Midbrain (tissue), 1 donor: ENCODE data around the gene KRT76.

Experiments
- DNase-seq: peaks from one replicate; lab custom pipeline; 2025; lab: John Stamatoyannopoulos, UW

KRT76 gene

DNA sequence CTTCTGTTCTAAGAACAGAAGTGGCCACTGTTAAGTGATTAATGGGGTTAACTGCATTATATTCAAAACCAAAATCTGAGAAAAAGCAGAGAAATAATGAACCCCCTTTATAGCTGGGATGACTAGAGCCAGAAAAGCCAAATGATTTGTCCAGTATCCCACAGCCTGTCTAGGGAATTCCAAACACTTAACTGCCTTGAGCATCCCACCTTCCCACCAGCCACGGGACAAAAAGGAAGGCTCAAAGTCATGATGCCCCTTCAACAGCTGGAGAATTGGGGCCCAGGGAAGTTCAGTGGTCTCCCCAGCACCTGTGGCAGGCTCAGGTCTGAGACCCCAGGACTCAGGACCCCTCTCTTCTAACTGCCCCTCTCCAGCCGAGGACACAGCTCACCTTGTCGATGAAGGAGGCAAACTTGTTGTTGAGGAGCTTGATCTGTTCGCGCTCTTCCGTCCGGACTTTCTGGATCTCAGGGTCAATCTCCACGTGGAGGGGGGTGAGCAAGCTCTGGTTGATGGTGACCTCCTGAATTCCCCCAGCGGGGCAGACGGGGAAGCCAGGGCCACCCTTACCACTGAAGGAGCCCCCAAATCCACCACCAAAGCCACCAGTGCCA is 36.2 kb upstream of the KRT76 start:
- no peak for DNase-seq

DNA sequence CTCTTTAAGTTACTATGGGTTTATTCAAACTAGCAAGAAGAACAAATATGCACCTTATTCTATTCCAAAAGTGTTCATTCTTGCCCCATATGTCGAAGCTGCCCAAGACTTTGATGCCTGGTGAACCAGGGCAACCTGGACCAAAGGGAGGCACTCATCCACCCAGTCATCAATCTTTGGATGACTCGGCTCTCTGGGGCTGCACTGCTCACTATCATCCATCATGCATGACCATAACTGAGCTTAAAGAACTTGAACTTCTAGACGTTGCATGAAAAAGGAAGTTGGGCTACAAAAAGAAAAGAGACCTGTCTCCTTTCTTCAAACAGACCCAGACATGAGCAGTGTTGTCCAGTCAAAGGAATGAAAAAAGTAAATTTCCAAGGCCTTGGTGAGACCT is 35.6 kb upstream of the KRT76 start:
- no peak for DNase-seq

- no peak for DNase-seq
These were observed 34.9 kb upstream of the KRT76 start for GRCh38 chr12:52812073-52812400.

DNA sequence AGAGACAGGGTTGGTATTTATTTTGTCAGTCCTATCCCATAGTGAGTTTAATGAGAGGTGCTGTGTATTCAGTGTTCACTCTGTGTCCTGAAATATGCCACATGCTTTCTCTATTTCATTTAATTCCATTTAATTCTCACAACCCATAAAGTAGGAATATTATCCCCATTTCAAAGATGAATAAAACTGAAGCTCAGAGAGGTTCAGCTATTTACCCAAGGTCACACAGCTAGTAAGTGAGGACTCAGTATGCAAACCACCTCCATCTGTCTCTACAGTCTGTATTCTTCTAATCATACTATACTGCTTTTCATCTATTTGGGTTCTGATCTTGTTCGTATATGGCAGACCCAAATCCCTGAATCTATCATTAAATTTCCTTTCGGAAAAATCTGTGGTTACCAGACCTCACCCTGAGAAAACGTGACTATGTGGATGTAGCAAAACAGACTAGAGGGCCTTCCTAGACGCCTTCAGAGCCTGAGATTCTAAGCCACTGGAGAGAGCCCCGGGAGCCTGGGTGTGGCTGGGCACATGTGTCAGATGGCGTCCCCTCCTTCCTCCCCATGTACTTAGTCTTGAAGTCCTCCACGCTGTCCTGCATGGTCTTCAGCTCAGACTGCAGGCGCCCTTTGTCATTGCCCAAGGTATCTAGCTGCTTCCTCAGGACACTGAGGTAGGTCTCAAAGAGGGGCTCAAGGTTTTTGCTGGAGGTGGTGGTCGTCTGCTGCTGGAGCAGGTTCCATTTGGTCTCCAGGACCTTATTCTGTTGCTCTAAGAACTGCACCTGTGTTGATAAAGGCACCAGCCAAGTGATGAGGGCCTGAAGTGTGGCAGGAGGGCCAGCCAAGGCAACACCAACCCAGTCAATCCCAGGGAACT is 34.3 kb upstream of the KRT76 start:
- no peak for DNase-seq

- no peak for DNase-seq
These were observed 33.4 kb upstream of the KRT76 start for GRCh38 chr12:52810554-52810953.

DNA sequence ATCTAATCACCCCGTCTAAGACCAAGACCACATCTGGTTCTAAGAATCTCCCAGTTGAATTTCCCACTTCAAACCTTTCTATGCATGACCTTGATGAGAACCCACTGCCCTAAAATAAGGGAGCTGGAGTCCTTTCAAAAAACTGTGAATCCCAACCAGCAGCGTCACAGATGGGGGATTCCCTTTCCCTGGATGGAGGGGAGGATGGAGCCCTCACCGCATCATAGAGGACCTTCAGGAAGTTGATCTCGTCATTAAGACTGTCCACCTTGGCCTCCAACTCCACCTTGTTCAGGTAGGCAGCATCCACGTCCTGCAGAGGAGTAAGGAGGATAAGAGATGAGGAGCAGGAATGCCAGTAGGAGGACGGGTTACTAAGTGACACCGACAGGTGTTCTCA is 32.0 kb upstream of the KRT76 start:
- no peak for DNase-seq

- DNase-seq, result no peak
These were observed 31.5 kb upstream of the KRT76 start for GRCh38 chr12:52808573-52809160.

- DNase-seq, result no peak
These were observed 30.7 kb upstream of the KRT76 start for GRCh38 chr12:52807544-52808470.

DNA sequence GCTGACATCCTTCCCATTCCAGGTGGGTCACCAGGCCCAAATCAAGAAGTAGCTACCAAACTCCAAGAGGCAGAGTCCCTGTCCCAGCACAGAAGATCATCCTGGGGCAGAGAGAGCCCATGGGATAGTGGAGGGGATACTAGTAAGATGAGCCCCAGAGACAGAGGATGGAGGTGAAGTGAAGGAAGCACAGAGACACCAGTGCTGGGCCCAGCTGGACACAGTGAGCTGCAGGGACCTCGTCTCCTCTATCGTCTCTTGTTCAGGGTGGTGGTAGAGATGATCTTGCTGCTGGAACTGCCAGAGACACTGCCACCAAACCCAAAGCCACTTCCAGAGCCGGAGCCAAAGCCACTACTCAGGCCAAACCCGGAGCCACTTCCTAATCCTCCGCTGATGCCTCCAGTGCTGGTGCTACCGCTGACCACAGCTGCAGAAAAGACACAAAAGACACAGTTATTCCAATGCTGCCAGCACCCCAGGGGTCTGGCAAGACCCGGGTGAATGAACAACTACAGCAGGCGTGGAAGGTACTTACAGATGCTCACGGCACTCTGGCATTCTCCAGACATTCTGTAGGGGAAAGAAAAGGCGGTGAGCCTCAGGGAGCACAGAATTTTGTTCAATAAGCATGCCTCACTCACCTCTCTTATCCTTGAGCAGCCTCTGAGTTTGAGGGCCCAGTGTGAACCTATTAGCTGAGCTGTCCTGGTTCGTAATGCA is 29.8 kb upstream of the KRT76 start:
- no peak for DNase-seq

- DNase-seq, result no peak
These were observed 29.1 kb upstream of the KRT76 start for GRCh38 chr12:52806169-52806811.

GRCh38 chr12:52805739-52806138 is 28.6 kb upstream of the KRT76 start:
- no peak for DNase-seq

DNA sequence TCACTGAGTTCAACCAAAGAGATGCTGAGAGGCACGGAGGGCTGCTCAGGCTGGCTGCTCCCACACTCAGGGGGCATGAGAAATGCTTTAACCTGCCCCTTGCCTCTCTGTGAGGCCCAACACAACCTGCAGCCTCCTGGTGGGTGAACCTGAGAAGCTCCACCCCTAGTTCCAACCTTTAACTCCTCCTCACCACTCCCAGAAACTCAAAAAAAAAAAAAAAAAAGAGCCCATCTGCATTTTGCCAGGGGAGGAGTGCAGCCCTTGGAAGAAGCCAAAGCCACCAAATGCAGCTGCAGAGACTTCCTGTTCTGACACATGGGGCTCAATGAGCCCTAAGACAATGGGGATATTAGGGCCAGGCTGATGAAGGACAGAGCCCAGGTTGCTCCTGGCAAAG is 27.9 kb upstream of the KRT76 start:
- DNase-seq, result no peak

DNA sequence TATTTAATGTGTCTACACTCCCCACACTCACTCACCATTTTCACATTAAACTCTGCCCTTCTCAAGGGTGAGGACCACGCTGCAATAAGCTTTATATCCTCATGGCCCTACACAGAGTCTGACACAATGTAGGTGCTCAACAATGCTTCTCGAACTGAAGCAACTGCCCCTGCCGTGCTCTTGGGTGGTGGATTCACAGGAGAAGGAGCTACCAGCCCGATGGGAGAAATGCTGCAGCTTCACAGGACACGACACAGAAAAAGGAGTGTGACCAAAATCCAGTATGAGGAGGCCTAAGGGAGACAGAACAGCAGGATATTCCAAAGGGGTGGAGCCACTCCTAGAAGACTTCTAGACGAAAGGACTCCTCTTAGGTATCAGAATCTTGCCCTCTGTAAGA is 25.3 kb upstream of the KRT76 start:
- no peak for DNase-seq

DNA sequence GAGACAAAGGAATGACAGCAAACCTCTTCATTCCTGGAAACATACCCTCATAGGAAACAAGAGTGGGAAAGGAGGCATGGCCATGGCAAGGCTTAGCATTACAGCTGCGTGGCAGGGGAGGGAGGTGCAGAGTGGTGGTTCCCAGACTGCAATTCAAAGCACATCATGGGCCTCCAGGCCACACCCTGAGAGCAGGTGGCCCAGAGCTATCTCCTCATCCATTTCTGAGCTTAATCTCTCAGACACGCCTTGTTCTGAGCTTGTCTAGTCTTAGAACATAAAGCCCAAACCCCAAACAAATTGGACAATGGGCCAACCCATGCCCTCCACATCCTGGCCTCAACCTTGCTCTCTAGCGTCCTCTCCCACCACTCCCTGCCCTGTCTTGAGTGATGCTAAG is 24.6 kb upstream of the KRT76 start:
- no peak for DNase-seq

GRCh38 chr12:52800259-52800917 is 23.2 kb upstream of the KRT76 start:
- no peak for DNase-seq

DNA sequence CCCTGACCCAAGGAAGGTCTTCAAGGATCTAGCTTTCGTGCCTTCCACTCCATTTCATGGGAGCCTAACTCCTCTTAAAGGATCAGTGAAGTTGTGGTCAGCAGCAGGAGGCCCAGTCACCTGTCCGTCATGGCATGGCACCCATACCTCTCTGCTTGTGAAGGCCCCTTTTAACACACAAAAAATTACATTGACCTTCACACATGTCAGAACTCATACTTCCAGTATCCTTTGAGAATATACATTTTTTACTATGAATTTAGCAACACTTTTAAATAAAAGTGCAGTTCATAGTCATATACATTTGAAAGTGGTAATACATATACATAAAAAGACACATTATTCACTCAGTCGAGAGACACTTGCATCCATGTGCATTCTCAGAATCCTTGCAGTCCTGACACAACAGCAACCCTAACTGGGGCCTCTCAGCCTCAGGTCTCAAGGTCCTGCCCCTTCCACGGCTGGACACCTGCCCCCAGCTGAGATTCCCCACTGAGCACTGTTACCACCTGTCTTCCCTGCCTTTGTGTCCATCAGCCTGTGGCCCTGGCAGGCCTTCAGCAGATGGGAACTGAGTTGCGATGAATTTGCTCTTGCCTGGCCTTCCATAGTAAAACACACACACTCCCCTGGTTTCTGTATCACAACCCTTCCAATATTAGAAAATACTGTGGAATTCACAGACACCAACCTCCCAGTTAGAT is 22.5 kb upstream of the KRT76 start:
- DNase-seq, result no peak

DNA sequence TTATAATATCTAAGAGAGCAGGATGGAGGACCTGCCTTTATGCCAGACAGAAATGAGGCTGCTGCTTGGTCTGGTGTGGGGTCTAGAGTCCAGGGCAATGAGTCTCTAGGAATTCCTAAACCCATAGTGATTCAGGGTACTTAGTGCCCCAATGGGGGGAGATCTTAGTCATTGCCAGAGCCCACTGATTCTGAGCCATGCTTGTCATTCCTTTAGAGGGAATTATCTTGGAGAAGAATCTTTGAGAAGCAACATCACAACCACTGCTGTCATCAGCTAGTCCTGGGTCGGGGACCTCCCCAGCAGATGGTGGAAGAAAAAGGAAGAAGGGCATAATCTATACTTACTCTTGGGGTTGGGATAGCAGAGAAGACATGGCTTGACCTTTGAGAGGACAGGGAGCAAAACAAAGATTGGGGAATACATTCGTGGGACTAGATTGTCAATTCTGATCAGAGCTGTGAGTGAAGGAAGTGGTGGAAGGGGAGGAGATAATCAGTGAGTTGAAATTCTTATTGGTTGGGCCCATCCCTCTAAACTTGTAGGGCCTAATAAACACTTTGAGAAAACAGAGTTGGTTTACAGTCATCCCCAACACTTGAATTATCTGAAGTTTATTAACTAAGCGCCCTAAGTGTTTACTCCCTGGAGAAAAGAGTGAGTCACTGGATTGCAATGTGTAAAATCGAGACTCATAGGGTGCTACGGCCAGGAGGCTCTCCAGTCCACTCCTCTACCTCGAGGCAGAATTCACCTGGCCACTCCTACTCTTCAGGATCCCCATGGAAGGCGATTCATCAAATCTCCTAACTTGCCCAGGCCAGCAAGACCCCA is 21.7 kb upstream of the KRT76 start:
- DNase-seq, result no peak

DNA sequence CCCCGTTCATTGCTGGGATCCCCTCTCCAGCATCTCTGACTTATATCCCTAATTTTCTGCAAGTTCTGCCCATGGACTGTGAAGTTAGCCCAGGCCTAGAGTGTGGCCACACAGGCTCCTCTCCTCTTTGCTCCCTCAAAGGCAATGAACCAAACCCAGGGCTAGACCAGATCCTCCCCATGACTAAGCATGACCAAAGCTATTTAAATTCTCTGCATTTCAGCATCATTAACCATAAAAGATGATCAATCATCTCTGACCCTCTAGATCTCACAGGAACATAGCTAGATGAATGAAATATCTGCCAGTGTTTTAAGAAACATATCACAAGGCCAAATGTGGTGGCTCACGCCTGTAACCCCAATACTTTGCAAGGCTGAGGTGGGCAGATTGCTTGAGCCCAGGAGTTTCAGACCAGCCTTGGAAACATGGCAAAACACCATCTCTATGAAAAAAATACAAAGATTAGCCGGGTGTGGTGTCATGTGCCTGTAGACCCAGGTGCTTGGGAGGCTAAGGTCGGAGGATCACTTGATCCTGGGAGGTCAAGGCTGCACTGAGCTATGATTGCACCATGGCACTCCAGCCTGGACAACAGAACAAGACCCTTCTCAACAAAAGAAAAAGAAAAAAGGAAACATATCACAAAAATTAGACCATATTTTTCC is 21.0 kb upstream of the KRT76 start:
- no peak for DNase-seq

DNA sequence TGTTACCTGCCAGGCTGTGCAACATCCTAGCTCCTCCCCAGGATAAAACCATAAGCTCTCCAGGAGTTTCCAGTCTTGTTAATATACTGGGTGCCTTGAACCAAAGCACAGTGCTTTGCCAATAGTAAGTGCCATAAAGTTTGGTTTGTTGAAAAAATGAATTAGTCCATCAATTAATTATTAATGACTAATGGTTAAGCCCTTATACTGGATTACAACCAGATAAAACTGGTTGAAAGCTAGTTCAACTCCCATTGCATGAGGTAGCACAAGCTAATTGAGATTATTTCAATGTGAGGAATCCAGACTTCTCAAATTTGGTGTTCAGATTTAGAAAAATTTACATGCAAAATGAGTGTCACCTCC is 20.4 kb upstream of the KRT76 start:
- DNase-seq, result no peak
